ENCODE data around the gene GNPNAT1.

- TF ChIP-seq CTCF (IDR thresholded peaks at IDR 0.05) (no peak), EZH2 (IDR thresholded peaks at IDR 0.05) (no peak), EZH2phosphoT487 (IDR thresholded peaks at IDR 0.05) (no peak)
Measured at GRCh38 chr14:52827426-52827825, 36.0 kb upstream of the GNPNAT1 start.

All from neural progenitor cell (in vitro differentiated cells).